Measurements from ENCODE around the gene PAK4. TPM values are rescaled to one million over a fixed set of nuclear protein-coding genes. Genes with fewer than 3 reads are reported as not detected.

Gene PAK4
- polyA plus RNA-seq, 1 donor (not counting 4 experiments of a cell fraction or from before 2014, with no cell fraction given) = 11.2 TPM

DNA sequence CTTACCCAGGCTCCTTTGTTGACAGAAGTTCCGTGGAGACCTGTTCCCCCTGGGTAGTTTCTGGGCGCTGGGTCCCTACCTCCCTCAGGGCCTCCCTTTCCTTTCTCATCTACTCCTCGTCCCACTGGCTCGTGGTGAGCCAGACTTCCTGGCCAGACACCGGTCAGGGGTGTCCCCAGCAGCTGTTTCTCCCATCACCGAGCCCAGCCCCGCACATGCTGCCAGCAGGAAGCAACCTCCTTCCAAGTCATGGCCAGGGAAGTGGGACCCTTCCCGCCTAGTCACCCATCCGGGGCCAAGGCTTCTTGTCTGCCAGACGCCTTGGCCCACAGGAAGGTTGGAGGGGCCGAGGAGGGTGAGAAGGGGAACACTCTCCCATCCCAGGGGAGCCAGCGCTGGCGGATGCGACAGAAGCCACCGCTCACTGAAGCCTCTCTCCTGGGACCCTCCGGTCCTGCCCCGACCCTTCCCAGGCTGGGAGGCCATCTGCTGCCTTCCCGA is 5.7 kb downstream of the PAK4 start:
- Histone ChIP-seq H3K4me2 (ENCODE audit: control insufficient read depth, extremely low read depth, insufficient read depth, low read depth, low read length) (no peak overlapping the region), H3K9ac (ENCODE audit: control insufficient read depth, extremely low read depth, insufficient read depth, low read length) (no peak overlapping the region), H2AFZ (ENCODE audit: control insufficient read depth, low read length) (no peak overlapping the region), H3K79me2 (ENCODE audit: control insufficient read depth, insufficient read depth, low read length) (peaks cover 95% of the 10 kb centered on the region), H3K9me3 (ENCODE audit: control insufficient read depth, low read depth, low read length) (no peaks in the 10 kb centered on the region), H4K20me1 (ENCODE audit: control insufficient read depth, extremely low read depth, insufficient read depth, low read length) (peaks cover 8% of the 10 kb centered on the region), H3K36me3 (ENCODE audit: control insufficient read depth in 2 of 2, extremely low read depth in 1 of 2, insufficient read depth in 2 of 2, low read length in 2 of 2) (no peaks in the 10 kb centered on the region), H3K27me3 (ENCODE audit: control insufficient read depth, extremely low read depth, insufficient read depth, low read length) (no peaks in the 10 kb centered on the region), H3K4me3 (ENCODE audit: control insufficient read depth in 2 of 3, extremely low read depth in 1 of 3, insufficient read depth in 2 of 3, low read depth in 1 of 3, low read length in 3 of 3) (no peak overlapping the region), H3K4me1 (ENCODE audit: control insufficient read depth, extremely low read depth, insufficient read depth, low read length) (peaks cover 21% of the 10 kb centered on the region), H3K27ac (ENCODE audit: control insufficient read depth, insufficient read depth, low read length) (no peak overlapping the region), H3K9me1 (ENCODE audit: control insufficient read depth, extremely low read depth, insufficient read depth, low read length) (peaks cover 2% of the 10 kb centered on the region)
- dilution Hi-C loops (cut with MboI; ENCODE audit: extremely low pct_ligation_motif_present, low sequenced_read_pairs) = no loop called here
- FAIRE-seq (no peak), DNase-seq (ENCODE audit: low read depth, low spot score) (no peak)
- TF ChIP-seq, protein P1, sequence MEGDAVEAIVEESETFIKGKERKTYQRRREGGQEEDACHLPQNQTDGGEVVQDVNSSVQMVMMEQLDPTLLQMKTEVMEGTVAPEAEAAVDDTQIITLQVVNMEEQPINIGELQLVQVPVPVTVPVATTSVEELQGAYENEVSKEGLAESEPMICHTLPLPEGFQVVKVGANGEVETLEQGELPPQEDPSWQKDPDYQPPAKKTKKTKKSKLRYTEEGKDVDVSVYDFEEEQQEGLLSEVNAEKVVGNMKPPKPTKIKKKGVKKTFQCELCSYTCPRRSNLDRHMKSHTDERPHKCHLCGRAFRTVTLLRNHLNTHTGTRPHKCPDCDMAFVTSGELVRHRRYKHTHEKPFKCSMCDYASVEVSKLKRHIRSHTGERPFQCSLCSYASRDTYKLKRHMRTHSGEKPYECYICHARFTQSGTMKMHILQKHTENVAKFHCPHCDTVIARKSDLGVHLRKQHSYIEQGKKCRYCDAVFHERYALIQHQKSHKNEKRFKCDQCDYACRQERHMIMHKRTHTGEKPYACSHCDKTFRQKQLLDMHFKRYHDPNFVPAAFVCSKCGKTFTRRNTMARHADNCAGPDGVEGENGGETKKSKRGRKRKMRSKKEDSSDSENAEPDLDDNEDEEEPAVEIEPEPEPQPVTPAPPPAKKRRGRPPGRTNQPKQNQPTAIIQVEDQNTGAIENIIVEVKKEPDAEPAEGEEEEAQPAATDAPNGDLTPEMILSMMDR (optimal IDR thresholded peaks at IDR 0.05 in 1 of 3, IDR thresholded peaks at IDR 0.05 in 1 of 3, conservative IDR thresholded peaks at IDR 0.05 in 1 of 3; ENCODE audit: extremely low read depth in 1 of 3, insufficient read depth in 2 of 3, low read length in 3 of 3) = no peak
- TF ChIP-seq EZH2 (IDR thresholded peaks at IDR 0.05; ENCODE audit: low read length) = no peak

DNA sequence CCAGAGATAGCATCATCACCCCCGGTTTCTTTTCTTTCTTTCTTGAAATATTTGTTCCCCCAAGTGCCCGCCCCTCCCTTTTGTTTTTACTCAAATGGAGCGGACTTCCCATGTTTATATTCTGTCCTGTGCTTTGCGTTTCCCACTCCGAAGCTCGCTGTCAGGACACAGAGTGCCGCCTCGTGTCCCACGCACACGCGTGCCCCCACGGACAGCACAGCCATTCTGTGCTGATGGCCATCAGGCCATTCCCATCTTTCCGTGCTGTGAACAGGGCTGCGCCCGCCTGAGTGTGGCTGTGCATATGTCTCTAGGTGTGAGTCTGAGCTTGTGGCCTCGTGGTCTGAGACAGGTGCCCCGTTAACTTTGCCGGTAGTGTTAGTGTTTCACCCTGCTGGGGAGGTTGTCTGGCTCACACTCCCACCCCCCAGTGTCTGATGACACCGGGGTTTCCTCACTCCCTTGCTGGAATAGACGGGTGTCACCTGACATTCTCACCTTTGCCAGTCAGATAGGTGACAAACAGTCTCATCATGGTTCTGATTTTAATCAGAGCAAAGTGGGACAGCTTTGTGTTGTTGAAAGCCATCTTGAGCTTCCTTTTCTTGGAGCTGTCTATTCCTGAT is 6.9 kb downstream of the PAK4 start:
- no peak for FAIRE-seq
- no peak for DNase-seq (ENCODE audit: low read depth, low spot score)
- peaks cover 8% of the 10 kb centered on the region for H4K20me1 ChIP-seq (ENCODE audit: control insufficient read depth, extremely low read depth, insufficient read depth, low read length)
- dilution Hi-C loops (cut with MboI; ENCODE audit: extremely low pct_ligation_motif_present, low sequenced_read_pairs) = no loop called here
- peaks cover 95% of the 10 kb centered on the region for H3K79me2 ChIP-seq (ENCODE audit: control insufficient read depth, insufficient read depth, low read length)
- H3K36me3 ChIP-seq (ENCODE audit: control insufficient read depth in 2 of 2, extremely low read depth in 1 of 2, insufficient read depth in 2 of 2, low read length in 2 of 2) = no peaks in the 10 kb centered on the region
- peaks cover 2% of the 10 kb centered on the region for H3K9me1 ChIP-seq (ENCODE audit: control insufficient read depth, extremely low read depth, insufficient read depth, low read length)
- H3K4me1 ChIP-seq (ENCODE audit: control insufficient read depth, extremely low read depth, insufficient read depth, low read length) = peaks cover 14% of the 10 kb centered on the region
- no peak overlapping the region for H3K4me2 ChIP-seq (ENCODE audit: control insufficient read depth, extremely low read depth, insufficient read depth, low read depth, low read length)
- no peak overlapping the region for H3K9ac ChIP-seq (ENCODE audit: control insufficient read depth, extremely low read depth, insufficient read depth, low read length)
- no peaks in the 10 kb centered on the region for H3K27me3 ChIP-seq (ENCODE audit: control insufficient read depth, extremely low read depth, insufficient read depth, low read length)
- no peak overlapping the region for H2AFZ ChIP-seq (ENCODE audit: control insufficient read depth, low read length)
- H3K27ac ChIP-seq (ENCODE audit: control insufficient read depth, insufficient read depth, low read length) = no peak overlapping the region
- TF ChIP-seq EZH2 (IDR thresholded peaks at IDR 0.05; ENCODE audit: low read length) = no peak
- TF ChIP-seq, protein P1 (optimal IDR thresholded peaks at IDR 0.05 in 1 of 3, IDR thresholded peaks at IDR 0.05 in 1 of 3, conservative IDR thresholded peaks at IDR 0.05 in 1 of 3; ENCODE audit: extremely low read depth in 1 of 3, insufficient read depth in 2 of 3, low read length in 3 of 3) = no peak
- H3K9me3 ChIP-seq (ENCODE audit: control insufficient read depth, low read depth, low read length) = no peaks in the 10 kb centered on the region
- no peak overlapping the region for H3K4me3 ChIP-seq (ENCODE audit: control insufficient read depth in 2 of 3, extremely low read depth in 1 of 3, insufficient read depth in 2 of 3, low read depth in 1 of 3, low read length in 3 of 3)
